ENCODE data around the gene LSAMP. TPM values are rescaled to one million over a fixed set of nuclear protein-coding genes. Genes with fewer than 3 reads are reported as not detected.

The LSAMP gene
- total and polyA plus RNA-seq, 2 of the 8 experiments (the other 6 are each of a cell fraction or from before 2014, with no cell fraction given), result 1.8 to 5.7 TPM

- no peak overlapping the region for H3K56ac ChIP-seq (replicated peaks; ENCODE audit: insufficient read length, low read depth, low read length)
- H2BK5ac ChIP-seq (ENCODE audit: low read depth, low read length), result no peak overlapping the region
- no peak overlapping the region for H3K4ac ChIP-seq (replicated peaks; ENCODE audit: insufficient read length, low read depth, low read length)
- H2BK12ac ChIP-seq (ENCODE audit: low read depth, low read length), result no peak overlapping the region
- H4K91ac ChIP-seq (replicated peaks; ENCODE audit: insufficient read length, low read length), result no peak overlapping the region
- H3K36me3 ChIP-seq (ENCODE audit: control insufficient read depth in 2 of 4, insufficient read depth in 4 of 4, low read length in 3 of 4), result no peaks in the 10 kb centered on the region
- no peaks in the 10 kb centered on the region for H3K79me2 ChIP-seq (ENCODE audit: control insufficient read depth in 1 of 2, insufficient read depth in 2 of 2, low read length in 2 of 2)
- H3K18ac ChIP-seq (ENCODE audit: extremely low read depth, low read length), result no peak overlapping the region
- no peak overlapping the region for H3K23ac ChIP-seq (ENCODE audit: insufficient read length)
- H4K20me1 ChIP-seq (replicated peaks in 1 of 2; ENCODE audit: control insufficient read depth in 1 of 2, insufficient read depth in 2 of 2, low read length in 2 of 2), result no peaks in the 10 kb centered on the region
- H3K4me2 ChIP-seq (ENCODE audit: insufficient read depth in 1 of 2, low read depth in 2 of 2, low read length in 2 of 2), result no peak overlapping the region
- FAIRE-seq, result no peak
- CTCF ChIA-PET (ENCODE audit: partially characterized antibody), result interaction anchor here (0.7 to 3.2 kb wide), 6 partner anchors 12 to 1495 kb away, joined by 3 to 22 read pairs (median 3); no protein-coding TSS in a partner anchor
- POLR2A ChIA-PET (ENCODE audit: partially characterized antibody), result no interaction called here
- no peaks in the 10 kb centered on the region for H3K9me3 ChIP-seq (ENCODE audit: insufficient read depth in 2 of 2, low read depth in 1 of 2, low read length in 1 of 2)
- no peak overlapping the region for H4K8ac ChIP-seq (ENCODE audit: extremely low read depth, insufficient read depth, low read length)
- H3K4me3 ChIP-seq (ENCODE audit: extremely low read depth in 1 of 4, insufficient read depth in 2 of 4, low read depth in 3 of 4, low read length in 4 of 4), result no peak overlapping the region
- no peak overlapping the region for H2AK5ac ChIP-seq (ENCODE audit: low read depth, low read length)
- no peak overlapping the region for H3K27ac ChIP-seq (ENCODE audit: low read depth, low read length)
- H2BK15ac ChIP-seq (ENCODE audit: low read length), result no peak overlapping the region
- H4K5ac ChIP-seq (ENCODE audit: insufficient read length, low read depth, low read length), result no peak overlapping the region
- no peak overlapping the region for H3K9ac ChIP-seq (replicated peaks in 1 of 4; ENCODE audit: extremely low read depth in 1 of 4, low read depth in 3 of 4, low read length in 3 of 4)
- peaks cover 0 to 6% (median 1%) of the 10 kb centered on the region in 4 experiments; a peak in 1 of 7 replicates for H3K4me1 ChIP-seq (replicated peaks in 1 of 4; ENCODE audit: control insufficient read depth in 3 of 4, insufficient read depth in 4 of 4, low read length in 3 of 4)
- no peaks in the 10 kb centered on the region for H3K79me1 ChIP-seq (ENCODE audit: low read depth, low read length)
- no peaks in the 10 kb centered on the region for H3K27me3 ChIP-seq (replicated peaks in 1 of 4; ENCODE audit: control insufficient read depth in 3 of 4, extremely low read depth in 1 of 4, insufficient read depth in 3 of 4, low read length in 3 of 4)
- no peak overlapping the region for H3K14ac ChIP-seq (ENCODE audit: insufficient read length)
- H2AFZ ChIP-seq (ENCODE audit: low read length), result no peak overlapping the region
- no peaks in the 10 kb centered on the region for H3K23me2 ChIP-seq (ENCODE audit: low read depth, low read length)
- DNase-seq (ENCODE audit: low read depth in 1 of 2, low spot score in 2 of 2), result no peak
- 67% methylated on average over 1 of the region's 1 CpG; no CpG with 5 or more reads in 1 of the 2 experiments for WGBS, 2 experiments (ENCODE audit: extremely low coverage in 1 of 2, insufficient coverage in 1 of 2, insufficient read length in 1 of 2, insufficient replicate concordance in 2 of 2, low coverage in 1 of 2, low lambda C conversion rate in 2 of 2, missing lambda C conversion rate in 1 of 2)
- H2BK20ac ChIP-seq (ENCODE audit: low read length), result no peak overlapping the region
- no peak overlapping the region for H2BK120ac ChIP-seq (replicated peaks; ENCODE audit: low read depth, low read length)
- TF ChIP-seq RFX5 (IDR thresholded peaks at IDR 0.05; ENCODE audit: borderline replicate concordance, low read depth, low read length) (no peak), KDM1A (IDR thresholded peaks at IDR 0.05; ENCODE audit: borderline replicate concordance, low read length) (no peak), BRCA1 (IDR thresholded peaks at IDR 0.05; ENCODE audit: low read depth, low read length) (no peak), NANOG (IDR thresholded peaks at IDR 0.05; ENCODE audit: insufficient read depth, low read depth, low read length, poor library complexity, severe bottlenecking) (no peak), TCF12 (IDR thresholded peaks at IDR 0.05; ENCODE audit: low read depth, low read length) (no peak), SIN3A (conservative IDR thresholded peaks at IDR 0.05 in 1 of 2, IDR thresholded peaks at IDR 0.05 in 1 of 2; ENCODE audit: low read depth in 1 of 2, low read length in 2 of 2) (no peak)
Measured at GRCh38 chr3:116034794-116035193, 410.5 kb downstream of the LSAMP start.

Measured in H1 (cell line).